Fibroblast of lung (primary cell): ENCODE data around the gene LAMB1.

Experiments used
- EZH2 ChIP-seq: IDR thresholded peaks from 2 replicates; pipeline ENCODE4 v1.5.1; 2012; ENCODE audit warnings: low read length, control low read depth, mild to moderate bottlenecking; ENCODE audit errors: missing control alignments
- TF ChIP-seq, protein P1 (sequence below), 2 donors: IDR thresholded peaks in 1 of 2; conservative IDR thresholded peaks in 1 of 2; 1 replicate in 1 of 2; 2 replicates in 1 of 2; pipeline ENCODE4 v1.5.1; 2011 to 2012; ENCODE audit warnings: low read length in 2 of 2, control low read depth in 1 of 2, inconsistent platforms in 1 of 2, low read depth in 1 of 2, mild to moderate bottlenecking in 1 of 2

DNA sequence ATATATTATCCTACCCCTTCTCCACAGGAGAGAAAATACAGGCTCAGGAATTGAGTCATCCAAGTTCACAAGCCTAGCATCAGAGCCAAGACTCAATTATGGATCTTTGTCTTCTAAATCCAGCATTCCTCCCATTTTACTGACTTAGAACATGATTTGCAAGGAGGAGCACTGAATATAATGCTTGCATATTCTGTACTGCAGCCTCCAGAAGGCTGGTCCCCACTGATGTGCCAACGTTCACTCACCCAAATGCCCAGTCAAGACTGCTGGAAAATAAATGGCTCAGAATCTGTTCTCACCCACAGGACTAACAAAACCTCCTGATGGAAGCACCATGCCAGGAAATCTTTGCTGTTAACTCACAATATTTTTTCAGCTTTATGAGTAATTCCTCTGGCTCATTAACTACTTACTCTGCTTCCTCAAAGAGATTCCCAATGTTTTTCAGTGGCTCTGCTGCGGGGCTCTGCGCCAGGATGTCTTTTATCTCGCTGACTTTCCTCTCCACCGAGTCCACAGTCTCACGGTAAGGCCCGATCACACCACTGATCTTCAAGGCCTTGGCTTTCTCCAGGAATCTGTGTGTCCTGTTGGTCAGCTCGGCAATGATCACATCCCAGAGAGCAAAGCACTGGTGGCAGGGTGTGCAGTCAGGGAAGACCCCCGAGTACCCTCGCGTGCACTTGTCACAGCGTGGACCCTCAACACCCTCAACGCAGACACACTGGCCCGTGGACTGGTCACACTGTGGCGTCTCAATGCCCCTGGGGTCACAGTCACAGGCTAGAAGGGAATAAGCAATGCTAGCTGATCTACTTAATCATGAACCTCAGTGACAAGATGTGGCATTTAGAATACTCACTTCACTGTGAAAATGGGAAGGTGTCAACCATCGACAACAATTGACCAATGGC is 63.1 kb downstream of the LAMB1 start:
- TF ChIP-seq, protein P1, sequence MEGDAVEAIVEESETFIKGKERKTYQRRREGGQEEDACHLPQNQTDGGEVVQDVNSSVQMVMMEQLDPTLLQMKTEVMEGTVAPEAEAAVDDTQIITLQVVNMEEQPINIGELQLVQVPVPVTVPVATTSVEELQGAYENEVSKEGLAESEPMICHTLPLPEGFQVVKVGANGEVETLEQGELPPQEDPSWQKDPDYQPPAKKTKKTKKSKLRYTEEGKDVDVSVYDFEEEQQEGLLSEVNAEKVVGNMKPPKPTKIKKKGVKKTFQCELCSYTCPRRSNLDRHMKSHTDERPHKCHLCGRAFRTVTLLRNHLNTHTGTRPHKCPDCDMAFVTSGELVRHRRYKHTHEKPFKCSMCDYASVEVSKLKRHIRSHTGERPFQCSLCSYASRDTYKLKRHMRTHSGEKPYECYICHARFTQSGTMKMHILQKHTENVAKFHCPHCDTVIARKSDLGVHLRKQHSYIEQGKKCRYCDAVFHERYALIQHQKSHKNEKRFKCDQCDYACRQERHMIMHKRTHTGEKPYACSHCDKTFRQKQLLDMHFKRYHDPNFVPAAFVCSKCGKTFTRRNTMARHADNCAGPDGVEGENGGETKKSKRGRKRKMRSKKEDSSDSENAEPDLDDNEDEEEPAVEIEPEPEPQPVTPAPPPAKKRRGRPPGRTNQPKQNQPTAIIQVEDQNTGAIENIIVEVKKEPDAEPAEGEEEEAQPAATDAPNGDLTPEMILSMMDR (conservative IDR thresholded peaks at IDR 0.05 in 1 of 2, IDR thresholded peaks at IDR 0.05 in 1 of 2; ENCODE audit: low read depth in 1 of 2, low read length in 2 of 2): no peak
- TF ChIP-seq EZH2: no peak
